Head of caudate nucleus (tissue), 42 donors: ENCODE measurements around the gene SIRT3.

Experiments
- DNase-seq, 42 donors: peaks; one replicate each; pipeline versions ENCODE4 v3.0.0 to v3.0.0-alpha.2; 2020 to 2021; ENCODE audit warnings: mixed read lengths in 7 of 42
- intact Hi-C: fragments of 100-400 bp; cut with DNase I; formaldehyde crosslinking; loops from one replicate; pipeline ENCODE4 v1.15.0; 2022

The SIRT3 gene

GRCh38 chr11:235997-236773, at the start of gene SIRT3:
SIRT3 (minus strand) TSS chr11:236342; CDS start chr11:236328, 14 bp downstream.
- intact Hi-C loops, result loop anchor here (1.0 kb wide), 1 partner anchor 29 kb away; the partner anchor contains the start of genes BET1L and RIC8A

GRCh38 chr11:285894-286220, 49.7 kb upstream of the SIRT3 start:
- peak in 3 of 42 donors; percentile 2 to 20 (median 13) for DNase-seq
- intact Hi-C loops, result no loop called here

More at GRCh38 chr11:235997-236773, at the start of gene SIRT3:
- DNase-seq, result peak; percentile 21 to 87 (median 72)

- peak in 8 of 42 donors; percentile 1 to 30 (median 7) for DNase-seq
- intact Hi-C loops, result no loop called here
These were observed 49.1 kb upstream of the SIRT3 start for GRCh38 chr11:285021-285893.

GRCh38 chr11:284105-285020, 48.2 kb upstream of the SIRT3 start:
- intact Hi-C loops, result no loop called here
- DNase-seq, result peak in 8 of 42 donors; percentile 1 to 33 (median 10)

GRCh38 chr11:283405-284104, 47.4 kb upstream of the SIRT3 start:
- peak in 3 of 42 donors; percentile 0 to 14 (median 11) for DNase-seq

GRCh38 chr11:282630-283360, 46.7 kb upstream of the SIRT3 start:
- intact Hi-C loops, result no loop called here

More at GRCh38 chr11:283405-284104, 47.4 kb upstream of the SIRT3 start:
- intact Hi-C loops, result no loop called here

GRCh38 chr11:282171-282570, 46.0 kb upstream of the SIRT3 start:
- intact Hi-C loops, result no loop called here
- peak in 5 of 42 donors; percentile 3 to 17 (median 5) for DNase-seq

More at GRCh38 chr11:282630-283360, 46.7 kb upstream of the SIRT3 start:
- peak in 6 of 42 donors; percentile 2 to 22 (median 2) for DNase-seq

GRCh38 chr11:281486-282161, 45.5 kb upstream of the SIRT3 start:
- intact Hi-C loops, result no loop called here
- peak in 6 of 42 donors; percentile 1 to 29 (median 6) for DNase-seq

GRCh38 chr11:280706-281485, 44.8 kb upstream of the SIRT3 start:
- peak in 7 of 42 donors; percentile 5 to 41 (median 13) for DNase-seq
- intact Hi-C loops, result no loop called here

GRCh38 chr11:279966-280705, 44.0 kb upstream of the SIRT3 start:
- intact Hi-C loops, result no loop called here
- peak in 7 of 42 donors; percentile 3 to 41 (median 11) for DNase-seq

GRCh38 chr11:279040-279965, 43.2 kb upstream of the SIRT3 start:
- intact Hi-C loops, result no loop called here
- DNase-seq, result peak in 6 of 42 donors; percentile 2 to 34 (median 10)

- intact Hi-C loops, result no loop called here
- DNase-seq, result peak in 3 of 42 donors; percentile 6 to 22 (median 16)
These were observed 42.1 kb upstream of the SIRT3 start, which contains the start of gene NLRP6 for GRCh38 chr11:278001-278951. NLRP6 (plus strand) TSS chr11:278407; CDS start chr11:278570, 163 bp downstream.

- DNase-seq, result no peak
- intact Hi-C loops, result no loop called here
These were observed 40.1 kb upstream of the SIRT3 start for GRCh38 chr11:276219-276618.
